Endothelial cell of umbilical vein (primary cell): ENCODE data around the gene CCNL2. TPM values are rescaled to one million over a fixed set of nuclear protein-coding genes. Genes with fewer than 3 reads are reported as not detected.

Experiments used
- BruUV-seq: library from RNA; stranded (reverse); fragments of 400-500 nt; replicated peaks from 2 replicates; lab custom pipeline; 2021; lab: Mats Ljungman, UMichigan
- CTCF ChIA-PET: fragments of 300-600, 350-600 bp; sonication (Branson Sonifier 250); formaldehyde crosslinking; loops from one replicate; lab custom pipeline; 2021; ENCODE audit warnings: antibody characterized with exemption, inconsistent platforms; lab: Charles Lee
- POLR2A ChIA-PET: fragments of 300-600, 350-600 bp; sonication (Branson Sonifier 250); formaldehyde crosslinking; loops from one replicate; lab custom pipeline; 2021; ENCODE audit warnings: antibody characterized with exemption, inconsistent platforms; lab: Charles Lee
- DNase-seq: peaks from one replicate; pipeline ENCODE4 v3.0.0-alpha.2; 2011; ENCODE audit warnings: low read depth, low spot score
- FAIRE-seq: peaks from 2 replicates; lab custom pipeline; 2011; peaks lifted over from hg19 to GRCh38; lab: Jason Lieb, UNC
- H2AFZ ChIP-seq: 2 replicates; pipeline ENCODE4 v1.6.0; 2012; ENCODE audit warnings: low read depth, low read length, control low read depth, inconsistent platforms
- H3K27ac ChIP-seq: 2 replicates; pipeline ENCODE4 v1.5.1; 2011; ENCODE audit warnings: low read depth, mild to moderate bottlenecking, control low read depth, low read length, moderate library complexity; ENCODE audit not compliant: insufficient read depth
- H3K27me3 ChIP-seq, 2 experiments: 2 replicates each; pipeline versions ENCODE4 v1.6.0 to v1.6.1; 2011; ENCODE audit warnings: low read length in 2 of 2, mixed read lengths in 1 of 2; ENCODE audit not compliant: control insufficient read depth in 2 of 2, insufficient read depth in 2 of 2
- H3K36me3 ChIP-seq, 2 experiments: 2 replicates in 1 of 2; 3 replicates in 1 of 2; pipeline ENCODE4 v1.5.1; 2011; ENCODE audit warnings: low read length in 2 of 2, mild to moderate bottlenecking in 1 of 2, moderate library complexity in 1 of 2; ENCODE audit not compliant: control insufficient read depth in 2 of 2, insufficient read depth in 2 of 2; ENCODE audit errors: extremely low read depth in 1 of 2
- H3K4me1 ChIP-seq: 3 replicates; pipeline ENCODE4 v1.5.1; 2011; ENCODE audit warnings: mild to moderate bottlenecking, low read length; ENCODE audit not compliant: control insufficient read depth, insufficient read depth; ENCODE audit errors: extremely low read depth
- H3K4me2 ChIP-seq: 2 replicates; pipeline ENCODE4 v1.6.1; 2011; ENCODE audit warnings: low read length, control low read depth, mixed read lengths; ENCODE audit not compliant: insufficient read depth
- H3K4me3 ChIP-seq, 3 experiments: fragments of 200-600 bp in 1 of 3; sonication (generic), shearing (Covaris generic) in 1 of 3; replicated peaks in 1 of 3; 2 replicates each; pipeline ENCODE4 v1.5.1; 2011 to 2016; ENCODE audit warnings: control low read depth in 3 of 3, low read length in 3 of 3, mild to moderate bottlenecking in 2 of 3, inconsistent platforms in 1 of 3, low read depth in 1 of 3, moderate library complexity in 1 of 3; ENCODE audit not compliant: insufficient read depth in 1 of 3
- H3K79me2 ChIP-seq: 2 replicates; pipeline ENCODE4 v1.6.0; 2012; ENCODE audit warnings: low read length, inconsistent platforms; ENCODE audit not compliant: control insufficient read depth, insufficient read depth
- H3K9ac ChIP-seq: replicated peaks from 2 replicates; pipeline ENCODE3; 2011; ENCODE audit warnings: low read length, control low read depth; ENCODE audit not compliant: insufficient read depth; ENCODE audit errors: extremely low read depth
- H3K9me1 ChIP-seq: replicated peaks from 3 replicates; pipeline ENCODE4 v1.6.0; 2011; ENCODE audit warnings: mild to moderate bottlenecking, low read length; ENCODE audit not compliant: control insufficient read depth, insufficient read depth; ENCODE audit errors: extremely low read depth
- H3K9me3 ChIP-seq: replicated peaks from 2 replicates; pipeline ENCODE4 v1.5.1; 2012; ENCODE audit warnings: low read length, inconsistent platforms; ENCODE audit not compliant: control insufficient read depth, insufficient read depth
- H4K20me1 ChIP-seq: replicated peaks from 2 replicates; pipeline ENCODE3; 2011; ENCODE audit warnings: mild to moderate bottlenecking, low read length; ENCODE audit not compliant: control insufficient read depth, insufficient read depth; ENCODE audit errors: extremely low read depth
- CTCF ChIP-seq, 2 donors: IDR thresholded peaks; 1 replicate in 1 of 2; 2 replicates in 1 of 2; pipeline ENCODE4 v1.5.1; 2011; ENCODE audit warnings: low read length in 2 of 2, mild to moderate bottlenecking in 2 of 2, moderate library complexity in 2 of 2, control low read depth in 1 of 2, inconsistent platforms in 1 of 2, low read depth in 1 of 2; ENCODE audit not compliant: insufficient read depth in 1 of 2; ENCODE audit errors: extremely low read depth in 1 of 2
- EZH2 ChIP-seq: IDR thresholded peaks from 2 replicates; pipeline ENCODE4 v1.6.1; 2012; ENCODE audit warnings: borderline replicate concordance, low read depth, mild to moderate bottlenecking, moderate library complexity, low read length, inconsistent platforms; ENCODE audit not compliant: severe bottlenecking
- FOS ChIP-seq: IDR thresholded peaks from 2 replicates; pipeline ENCODE4 v1.6.1; 2011; ENCODE audit warnings: mild to moderate bottlenecking, low read length, moderate library complexity, borderline replicate concordance; ENCODE audit not compliant: insufficient read depth
- GATA2 ChIP-seq: IDR thresholded peaks from 2 replicates; pipeline ENCODE4 v1.7.0; 2011; ENCODE audit warnings: low read depth, mild to moderate bottlenecking, moderate library complexity, mixed read lengths, low read length; ENCODE audit not compliant: insufficient read length, insufficient read depth
- JUN ChIP-seq: IDR thresholded peaks from 2 replicates; pipeline ENCODE4 v1.6.1; 2011; ENCODE audit warnings: borderline replicate concordance, low read depth; ENCODE audit not compliant: insufficient read length, insufficient read depth
- MYC ChIP-seq: IDR thresholded peaks from one replicate; pipeline ENCODE4 v1.6.1; 2011; ENCODE audit warnings: mild to moderate bottlenecking, low read depth, low read length
- POLR2A ChIP-seq: IDR thresholded peaks from 2 replicates; pipeline ENCODE4 v1.6.1; 2012; ENCODE audit warnings: low read depth, mild to moderate bottlenecking, control low read depth, low read length
- POLR2AphosphoS5 ChIP-seq: IDR thresholded peaks from 2 replicates; pipeline ENCODE4 v1.6.1; 2012; ENCODE audit warnings: low read depth, mild to moderate bottlenecking, control low read depth, low read length, moderate library complexity; ENCODE audit not compliant: insufficient read depth
- dilution Hi-C: fragments of 300-500 bp; cut with MboI; formaldehyde crosslinking; loops from one replicate; pipeline ENCODE4 v1.15.0; 2019; ENCODE audit warnings: low sequenced_read_pairs; ENCODE audit not compliant: extremely low pct_ligation_motif_present
- intact Hi-C: fragments of 100-400 bp; cut with micrococcal nuclease; formaldehyde crosslinking; loops from one replicate; pipeline ENCODE4 v1.10.0; 2022
- polyA plus RNA-seq, 4 experiments: library from polyadenylated mRNA; depleted of rRNA in 3 of 4; stranded (reverse) in 3 of 4; unstranded in 1 of 4; fragments of >200 nt; gene quantifications; 2 replicates each; pipeline versions ENCODE4 v1.2.1 to v1.2.3, GENCODE V29; 2011 to 2012; ENCODE audit warnings: missing spikeins in 1 of 4
- total RNA-seq: library from RNA; stranded (reverse); gene quantifications from 2 replicates; pipeline ENCODE4 v1.2.3, GENCODE V29; 2021
- TF ChIP-seq, protein P1 (sequence below): IDR thresholded peaks from 2 replicates; pipeline ENCODE4 v1.6.1; 2011; ENCODE audit not compliant: insufficient read depth, insufficient read length

The CCNL2 gene
- total and polyA plus RNA-seq, 2 donors (not counting 3 experiments of a cell fraction or from before 2014, with no cell fraction given) = 188 to 209 TPM

DNA sequence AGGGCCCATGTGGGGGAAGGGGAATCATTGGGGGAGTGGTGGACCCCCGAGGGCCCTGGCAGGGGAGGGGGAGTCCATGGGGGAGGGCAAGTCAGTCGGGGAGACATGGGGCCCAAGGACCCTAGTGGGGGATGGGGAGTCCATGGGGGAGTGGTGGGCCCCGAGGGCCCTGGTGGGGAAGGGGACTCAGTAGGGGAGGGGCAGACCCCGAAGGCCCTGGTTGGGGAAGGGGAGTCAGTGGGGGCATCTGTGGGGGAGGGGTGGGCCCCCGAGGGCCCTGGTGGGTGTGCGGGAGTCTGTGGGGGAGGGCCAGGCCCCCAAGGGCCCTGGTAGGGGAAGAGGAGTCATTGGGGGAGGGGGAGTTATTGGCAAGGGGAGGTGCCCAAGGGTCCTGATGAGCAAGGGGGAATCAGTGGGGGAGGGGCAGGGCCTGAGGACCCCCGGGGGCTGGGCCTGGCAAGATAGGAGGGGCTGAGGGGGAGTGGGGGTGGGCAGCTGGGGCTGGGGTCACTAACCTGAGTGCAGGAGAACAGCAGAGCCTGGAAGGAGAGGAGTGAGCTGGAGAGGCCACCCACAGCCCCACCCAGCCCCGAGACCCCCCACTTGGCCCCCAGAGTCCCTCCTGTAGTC is 42.9 kb downstream of the CCNL2 start:
- Histone ChIP-seq H3K79me2 (no peaks in the 10 kb centered on the region), H4K20me1 (no peaks in the 10 kb centered on the region), H3K27me3 (peaks cover 11 to 23% of the 10 kb centered on the region in 2 experiments), H3K27ac (no peak overlapping the region), H3K4me3 (no peak overlapping the region), H3K9me3 (no peaks in the 10 kb centered on the region), H3K9me1 (no peaks in the 10 kb centered on the region), H3K36me3 (no peaks in the 10 kb centered on the region), H3K9ac (no peak overlapping the region), H3K4me1 (no peaks in the 10 kb centered on the region), H2AFZ (no peak overlapping the region), H3K4me2 (no peak overlapping the region)
- ChIA-PET CTCF (interaction anchor here (1.2 kb wide), 1 partner anchor 16 kb away, joined by 9 read pairs; no protein-coding TSS in a partner anchor), POLR2A (no interaction called here)
- BruUV-seq = no TSS peak
- dilution Hi-C loops (no loop called here), intact Hi-C loops (no loop called here)
- DNase-seq = no peak
- no peak for FAIRE-seq
- TF ChIP-seq EZH2 (no peak), GATA2 (no peak), POLR2AphosphoS5 (no peak), POLR2A (no peak), CTCF (IDR thresholded peaks at IDR 0.05; ENCODE audit: extremely low read depth in 1 of 2, insufficient read depth in 1 of 2, low read depth in 1 of 2, low read length in 2 of 2) (no peak), FOS (no peak), MYC (no peak), JUN (no peak)
- TF ChIP-seq, protein P1, sequence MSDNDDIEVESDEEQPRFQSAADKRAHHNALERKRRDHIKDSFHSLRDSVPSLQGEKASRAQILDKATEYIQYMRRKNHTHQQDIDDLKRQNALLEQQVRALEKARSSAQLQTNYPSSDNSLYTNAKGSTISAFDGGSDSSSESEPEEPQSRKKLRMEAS = no peak
